Sigmoid colon (tissue), 4 donors: Measurements from ENCODE around the gene TMEM63C.

Source experiments
- CTCF ChIP-seq, 4 experiments: fragments of 450-650 bp in 3 of 4; fragments of 200-600 bp in 1 of 4; IDR thresholded peaks; one replicate each; pipeline ENCODE4 v1.5.1; 2016 to 2019; ENCODE audit warnings: antibody characterized with exemption in 4 of 4, mild to moderate bottlenecking in 3 of 4, moderate library complexity in 2 of 4
- EP300 ChIP-seq, 4 donors: sonication (generic); formaldehyde crosslinking; IDR thresholded peaks; one replicate each; pipeline ENCODE4 v1.6.1; 2017; ENCODE audit warnings: antibody characterized with exemption in 4 of 4
- POLR2A ChIP-seq, 2 donors: fragments of 450-650 bp; IDR thresholded peaks; one replicate each; pipeline ENCODE4 v1.6.1; 2016; ENCODE audit warnings: antibody characterized with exemption in 2 of 2, mild to moderate bottlenecking in 2 of 2, moderate library complexity in 2 of 2
- POLR2AphosphoS5 ChIP-seq, 4 donors: sonication (generic); formaldehyde crosslinking; IDR thresholded peaks; one replicate each; pipeline ENCODE4 v1.6.1; 2017; ENCODE audit warnings: antibody characterized with exemption in 4 of 4

GRCh38 chr14:77264466-77265186 is 83.0 kb downstream of the TMEM63C start:
- TF ChIP-seq CTCF (IDR thresholded peaks at IDR 0.05): no peak
- TF ChIP-seq EP300 (IDR thresholded peaks at IDR 0.05): no peak
- no peak for TF ChIP-seq POLR2AphosphoS5 (IDR thresholded peaks at IDR 0.05)
- TF ChIP-seq POLR2A (IDR thresholded peaks at IDR 0.05): no peak
